Right lobe of liver (tissue), 6 donors: ENCODE results near the gene LSMEM2. TPM values are rescaled to one million over a fixed set of nuclear protein-coding genes. Genes with fewer than 3 reads are reported as not detected.

ENCODE experiments used
- ATAC-seq, 4 donors: fragments of 200-7000 bp; cut with Tn5 transposase; one replicate each; pipeline ENCODE4 v1.9.1; 2020; ENCODE audit warnings: mild to moderate bottlenecking in 4 of 4, moderate library complexity in 4 of 4
- DNase-seq, 3 donors: peaks; one replicate each; pipeline ENCODE4 v3.0.0-alpha.2; 2020
- H3K27ac ChIP-seq, 3 donors: fragments of 200-600 bp; one replicate each; pipeline ENCODE4 v1.8.0; 2022
- H3K27me3 ChIP-seq, 2 donors: fragments of 200-600 bp; one replicate each; pipeline ENCODE4 v1.8.0; 2022
- H3K36me3 ChIP-seq, 4 donors: fragments of 200-600 bp; sonication (generic) in 1 of 4; one replicate each; pipeline versions ENCODE4 v1.5.1 to v1.8.0; 2017 to 2022; ENCODE audit warnings: control low read depth in 1 of 4
- H3K4me1 ChIP-seq, 4 donors: fragments of 200-600 bp; sonication (generic) in 1 of 4; one replicate each; pipeline versions ENCODE4 v1.5.1 to v1.8.0; 2017 to 2022; ENCODE audit warnings: control low read depth in 1 of 4
- H3K4me3 ChIP-seq, 3 donors: fragments of 200-600 bp; one replicate each; pipeline ENCODE4 v1.8.0; 2022
- H3K9me3 ChIP-seq, 4 donors: fragments of 200-600 bp; sonication (generic) in 1 of 4; one replicate each; pipeline versions ENCODE4 v1.5.1 to v1.8.0; 2017 to 2022; ENCODE audit warnings: control low read depth in 1 of 4
- POLR2A ChIP-seq: fragments of 450-650 bp; IDR thresholded peaks from one replicate; pipeline ENCODE4 v1.6.1; 2017; ENCODE audit warnings: antibody characterized with exemption, mild to moderate bottlenecking
- WGBS: methylation state at CpG from one replicate; pipeline ENCODE4 v1.1.6; 2018; ENCODE audit warnings: low coverage, low lambda C conversion rate; ENCODE audit not compliant: insufficient coverage; ENCODE audit errors: missing lambda C conversion rate; 5-methylcytosine and 5-hydroxymethylcytosine counted together
- intact Hi-C, 2 donors: fragments of 100-400 bp; cut with DNase I; formaldehyde crosslinking; loops; one replicate each; pipeline versions ENCODE4 v1.11.2 to v1.14.1; 2022
- total RNA-seq, 6 experiments: library from RNA; depleted of rRNA in 2 of 6; stranded (reverse); fragments of >200 nt in 2 of 6; fragmentation: NEBNext Ultra II Directional in 3 of 6; extraction: Animal tissue kit (Norgen Biotek cat#: 25700) in 3 of 6; gene quantifications; one replicate each; pipeline versions ENCODE4 v1.1.0 to v1.2.4, GENCODE V29; 2016 to 2023
- TF ChIP-seq, protein P1 (sequence below), 4 donors: fragments of 200-600 bp in 3 of 4; fragments of 450-650 bp in 1 of 4; IDR thresholded peaks; one replicate each; pipeline versions ENCODE4 v1.5.1 to v1.8.0; 2016 to 2022; ENCODE audit warnings: antibody characterized with exemption in 4 of 4, mild to moderate bottlenecking in 2 of 4
- donor health status: DM: no; HTN: yes; CAD: no.
- donor health status: DM: no; HTN: no; CAD: no.
- donor health status: DM: no; HTN: no; CAD: no.
- donor health status: DM: no; HTN: yes; CAD: no.
- donor health status: DM: no; HTN: yes; CAD: no.

Gene LSMEM2
- total RNA-seq, 6 experiments from 2014 or later, result not detected

- H3K27me3 ChIP-seq, result no peaks in the 10 kb centered on the region
- WGBS, result 37% methylated on average over 3 of the region's 4 CpGs
- intact Hi-C loops, result loop anchor here in 1 of 2 donors (5.0 kb wide), 1 partner anchor 51 kb away; no protein-coding TSS in a partner anchor
- H3K4me3 ChIP-seq, result no peak overlapping the region
- peak overlapping the region; percentile 98 to 99 (median 98) for H3K27ac ChIP-seq
- peaks cover 0 to 10% (median 1%) of the 10 kb centered on the region in 4 donors for H3K36me3 ChIP-seq
- H3K9me3 ChIP-seq, result no peaks in the 10 kb centered on the region
- TF ChIP-seq, protein P1, sequence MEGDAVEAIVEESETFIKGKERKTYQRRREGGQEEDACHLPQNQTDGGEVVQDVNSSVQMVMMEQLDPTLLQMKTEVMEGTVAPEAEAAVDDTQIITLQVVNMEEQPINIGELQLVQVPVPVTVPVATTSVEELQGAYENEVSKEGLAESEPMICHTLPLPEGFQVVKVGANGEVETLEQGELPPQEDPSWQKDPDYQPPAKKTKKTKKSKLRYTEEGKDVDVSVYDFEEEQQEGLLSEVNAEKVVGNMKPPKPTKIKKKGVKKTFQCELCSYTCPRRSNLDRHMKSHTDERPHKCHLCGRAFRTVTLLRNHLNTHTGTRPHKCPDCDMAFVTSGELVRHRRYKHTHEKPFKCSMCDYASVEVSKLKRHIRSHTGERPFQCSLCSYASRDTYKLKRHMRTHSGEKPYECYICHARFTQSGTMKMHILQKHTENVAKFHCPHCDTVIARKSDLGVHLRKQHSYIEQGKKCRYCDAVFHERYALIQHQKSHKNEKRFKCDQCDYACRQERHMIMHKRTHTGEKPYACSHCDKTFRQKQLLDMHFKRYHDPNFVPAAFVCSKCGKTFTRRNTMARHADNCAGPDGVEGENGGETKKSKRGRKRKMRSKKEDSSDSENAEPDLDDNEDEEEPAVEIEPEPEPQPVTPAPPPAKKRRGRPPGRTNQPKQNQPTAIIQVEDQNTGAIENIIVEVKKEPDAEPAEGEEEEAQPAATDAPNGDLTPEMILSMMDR (IDR thresholded peaks at IDR 0.05), result no peak
- TF ChIP-seq POLR2A, result no peak
- DNase-seq (no peak), ATAC-seq (peak in 3 of 4 donors; percentile 6 to 13 (median 10))
- H3K4me1 ChIP-seq, result peaks cover 0 to 55% (median 21%) of the 10 kb centered on the region in 4 donors
Observed at GRCh38 chr3:50323092-50323600, 44.3 kb downstream of the LSMEM2 start.

DNA sequence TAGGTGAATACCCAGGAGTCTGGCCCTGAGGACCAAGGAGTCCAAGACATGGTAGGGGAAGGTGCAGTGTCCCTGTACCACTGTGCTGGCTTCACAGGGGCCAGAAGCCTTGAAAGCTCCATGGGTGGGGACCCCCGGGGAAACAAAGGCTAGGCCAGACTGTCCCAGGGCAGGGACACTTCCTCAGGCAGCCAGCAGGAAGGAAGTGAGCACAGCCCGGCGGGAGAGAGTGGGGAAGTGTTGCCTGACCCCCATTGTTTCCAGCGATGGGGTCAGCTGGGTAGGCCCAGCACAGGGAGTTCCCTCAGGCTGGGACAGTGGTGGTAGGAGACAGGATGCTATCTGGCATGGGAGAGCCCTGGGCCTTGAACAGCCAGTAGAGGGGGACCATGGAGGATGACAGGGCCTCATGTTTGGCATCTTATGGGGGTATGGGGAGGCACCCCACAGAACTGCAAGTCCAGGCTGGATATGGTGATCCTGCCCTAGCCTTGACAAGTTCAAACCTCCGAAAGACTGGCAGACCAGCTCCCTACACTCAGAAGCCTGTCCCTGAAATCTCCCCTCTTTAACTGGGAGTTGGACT is 44.8 kb downstream of the LSMEM2 start:
- ATAC-seq (peak; percentile 2 to 39 (median 12)), DNase-seq (peak in 2 of 3 donors; percentile 65 to 70)
- H3K4me3 ChIP-seq, result no peak overlapping the region
- WGBS, result 17% methylated on average over 2 of the region's 5 CpGs
- no peak for TF ChIP-seq POLR2A
- TF ChIP-seq, protein P1 (IDR thresholded peaks at IDR 0.05), result peak in 1 of 4 donors; percentile 3
- H3K36me3 ChIP-seq, result peaks cover 0 to 8% (median 0%) of the 10 kb centered on the region in 4 donors
- no peaks in the 10 kb centered on the region for H3K27me3 ChIP-seq
- intact Hi-C loops, result loop anchor here in 1 of 2 donors (5.0 kb wide), 1 partner anchor 51 kb away; no protein-coding TSS in a partner anchor
- H3K9me3 ChIP-seq, result no peaks in the 10 kb centered on the region
- H3K27ac ChIP-seq, result peak overlapping the region in 2 of 3 donors; percentile 98
- H3K4me1 ChIP-seq, result peaks cover 0 to 51% (median 21%) of the 10 kb centered on the region in 4 donors

DNA sequence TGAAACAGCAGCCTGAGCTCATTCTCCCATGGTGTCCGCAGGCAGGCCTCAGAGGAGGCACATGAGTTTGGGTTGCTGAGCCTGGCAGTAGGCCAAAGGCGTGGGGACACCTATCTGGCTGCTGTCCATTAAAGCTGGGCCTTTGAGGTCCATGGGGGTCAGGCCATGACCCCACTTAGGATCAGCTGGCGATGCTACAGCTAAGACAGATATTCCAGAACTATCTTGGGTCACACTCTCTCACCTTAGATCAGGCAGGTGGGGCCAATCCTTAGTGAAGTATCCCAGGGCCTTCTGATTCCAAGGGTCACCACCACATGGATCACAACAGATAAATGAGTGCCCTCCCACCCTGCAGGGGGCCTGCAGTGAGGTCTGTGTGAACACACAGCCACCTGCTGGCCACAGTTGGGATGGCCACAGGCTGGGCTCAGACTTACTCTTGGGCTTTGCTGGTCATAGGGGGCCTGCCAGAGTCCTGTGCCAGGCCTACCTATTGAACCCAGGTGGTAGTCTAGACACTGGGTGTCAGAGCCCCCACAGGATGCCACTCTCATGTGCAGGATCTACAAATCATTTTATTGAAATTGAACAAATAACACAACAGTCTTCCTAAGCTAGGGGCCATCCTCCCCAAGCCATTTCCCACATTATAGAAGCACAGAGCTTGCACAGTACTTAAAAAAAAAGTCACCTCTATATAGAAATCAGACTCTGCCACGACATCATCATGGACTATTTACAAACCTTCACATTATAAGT is 45.6 kb downstream of the LSMEM2 start:
- no peaks in the 10 kb centered on the region for H3K27me3 ChIP-seq
- H3K9me3 ChIP-seq, result no peaks in the 10 kb centered on the region
- ATAC-seq, result peak; percentile 20 to 44 (median 32)
- H3K4me3 ChIP-seq, result no peak overlapping the region
- intact Hi-C loops, result loop anchor here (5.0 kb wide), 2 partner anchors 47 to 52 kb away; partner anchors contain the start of gene LSMEM2 (in 1 of the 2)
- DNase-seq, result peak; percentile 75 to 81 (median 78)
- peaks cover 0 to 43% (median 20%) of the 10 kb centered on the region in 4 donors for H3K4me1 ChIP-seq
- peak overlapping the region; percentile 23 to 98 (median 98) for H3K27ac ChIP-seq
- 0% methylated on average over 2 of the region's 4 CpGs for WGBS
- TF ChIP-seq, protein P1 (IDR thresholded peaks at IDR 0.05), result peak; percentile 78 to 94 (median 84)
- TF ChIP-seq POLR2A, result no peak
- peaks cover 0 to 7% (median 0%) of the 10 kb centered on the region in 4 donors for H3K36me3 ChIP-seq

DNA sequence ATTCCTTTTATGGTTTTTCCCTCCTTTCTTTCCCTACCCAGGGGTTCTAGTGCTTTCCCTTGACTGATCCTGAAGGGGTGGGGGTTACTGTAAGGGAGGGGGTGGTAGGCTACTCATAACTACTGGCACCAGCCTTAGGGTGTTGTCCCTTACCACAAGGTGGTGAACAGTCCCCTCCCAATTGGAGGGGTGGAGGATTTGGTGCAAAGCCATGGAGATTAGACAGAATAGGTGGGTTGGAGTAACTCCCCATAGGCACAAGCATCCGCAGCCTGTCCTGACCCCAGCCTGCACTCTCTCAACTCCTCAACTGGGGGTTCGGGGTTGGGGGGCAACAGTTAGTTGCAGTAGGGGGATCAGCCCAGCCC is 46.2 kb downstream of the LSMEM2 start:
- no peak for DNase-seq
- intact Hi-C loops, result loop anchor here in 1 of 2 donors (5.0 kb wide), 1 partner anchor 48 kb away; the partner anchor contains the start of gene LSMEM2
- WGBS, result no CpG with 5 or more reads among the region's 2 CpGs
- Histone ChIP-seq H3K27me3 (no peaks in the 10 kb centered on the region), H3K4me3 (no peak overlapping the region), H3K36me3 (peaks cover 0 to 11% (median under 1%) of the 10 kb centered on the region in 4 donors), H3K27ac (no peak overlapping the region), H3K4me1 (peaks cover 0 to 37% (median 17%) of the 10 kb centered on the region in 4 donors), H3K9me3 (no peaks in the 10 kb centered on the region)
- TF ChIP-seq POLR2A, result no peak
- TF ChIP-seq, protein P1 (IDR thresholded peaks at IDR 0.05), result no peak
- ATAC-seq, result no peak
